Middle frontal gyrus (tissue), 1 donor: Measurements from ENCODE around the gene COL4A2.

Experiments used
- DNase-seq: peaks from one replicate; pipeline ENCODE4 v3.0.0-alpha.2; 2015; ENCODE audit warnings: low spot score; ENCODE audit errors: extremely low spot score

Gene COL4A2

GRCh38 chr13:110354123-110354627, 47.1 kb downstream of the COL4A2 start:
- DNase-seq = no peak

- no peak for DNase-seq
Observed at GRCh38 chr13:110354715-110355473, 47.8 kb downstream of the COL4A2 start.

- no peak for DNase-seq
Observed at GRCh38 chr13:110356362-110356761, 49.3 kb downstream of the COL4A2 start.

GRCh38 chr13:110358381-110358780, 51.3 kb downstream of the COL4A2 start:
- DNase-seq = no peak

GRCh38 chr13:110359840-110360301, 52.8 kb downstream of the COL4A2 start:
- no peak for DNase-seq

- DNase-seq = no peak
Observed at GRCh38 chr13:110360598-110360997, 53.5 kb downstream of the COL4A2 start.

- no peak for DNase-seq
Observed at GRCh38 chr13:110361365-110361911, 54.4 kb downstream of the COL4A2 start.

GRCh38 chr13:110363010-110363409, 55.9 kb downstream of the COL4A2 start:
- DNase-seq = no peak

GRCh38 chr13:110364081-110364480, 57.0 kb downstream of the COL4A2 start:
- no peak for DNase-seq

GRCh38 chr13:110365876-110366275, 58.8 kb downstream of the COL4A2 start:
- DNase-seq = no peak

GRCh38 chr13:110366733-110367132, 59.6 kb downstream of the COL4A2 start:
- DNase-seq = no peak

GRCh38 chr13:110367620-110368019, 60.5 kb downstream of the COL4A2 start:
- no peak for DNase-seq

GRCh38 chr13:110368408-110368807, 61.3 kb downstream of the COL4A2 start:
- DNase-seq = no peak

GRCh38 chr13:110369400-110369799, 62.3 kb downstream of the COL4A2 start:
- no peak for DNase-seq

GRCh38 chr13:110371550-110372465, 64.7 kb downstream of the COL4A2 start:
- no peak for DNase-seq

- no peak for DNase-seq
Observed at GRCh38 chr13:110372676-110373075, 65.6 kb downstream of the COL4A2 start.

- no peak for DNase-seq
Observed at GRCh38 chr13:110373617-110374016, 66.5 kb downstream of the COL4A2 start.

GRCh38 chr13:110374431-110375370, 67.6 kb downstream of the COL4A2 start:
- no peak for DNase-seq

GRCh38 chr13:110376120-110376519, 69.0 kb downstream of the COL4A2 start:
- no peak for DNase-seq

GRCh38 chr13:110377178-110377825, 70.2 kb downstream of the COL4A2 start:
- DNase-seq = no peak
